ENCODE data around the gene IL2RA.

The IL2RA gene

GRCh38 chr10:6037422-6037821 lies 24.7 kb downstream of the IL2RA start:
- no peak for TF ChIP-seq CTCF (IDR thresholded peaks at IDR 0.05; ENCODE audit: control insufficient read depth, extremely low read depth, insufficient read depth)
- DNase-seq (ENCODE audit: low read depth) = no peak
- no peak overlapping the region for H3K4me3 ChIP-seq (ENCODE audit: low read depth, low read length)

DNA sequence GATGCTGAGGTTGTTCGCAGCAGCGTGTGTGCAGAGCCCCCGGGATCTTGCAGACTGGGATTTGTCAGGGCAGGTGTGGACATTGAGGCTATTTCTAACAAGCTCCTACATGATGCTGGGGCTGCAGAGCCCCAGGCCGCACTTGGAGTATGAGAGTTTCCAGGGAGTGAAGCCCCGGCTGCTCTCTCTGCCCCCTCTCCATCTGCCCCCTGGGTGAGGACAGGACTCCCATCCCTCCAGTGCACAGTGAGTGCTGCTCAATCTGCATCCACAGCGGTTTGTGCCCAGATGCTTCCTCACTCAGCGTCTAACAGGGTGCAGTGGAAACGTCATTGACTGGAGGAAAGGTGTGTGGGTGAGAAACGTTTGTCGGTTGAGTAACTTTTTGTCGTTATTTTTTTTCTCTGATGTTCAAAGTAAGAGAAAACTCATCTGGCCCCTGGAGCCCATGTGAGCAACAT lies 25.3 kb downstream of the IL2RA start:
- no peak for TF ChIP-seq CTCF (IDR thresholded peaks at IDR 0.05; ENCODE audit: control insufficient read depth, extremely low read depth, insufficient read depth)
- no peak for DNase-seq (ENCODE audit: low read depth)
- H3K4me3 ChIP-seq (ENCODE audit: low read depth, low read length) = no peak overlapping the region

DNA sequence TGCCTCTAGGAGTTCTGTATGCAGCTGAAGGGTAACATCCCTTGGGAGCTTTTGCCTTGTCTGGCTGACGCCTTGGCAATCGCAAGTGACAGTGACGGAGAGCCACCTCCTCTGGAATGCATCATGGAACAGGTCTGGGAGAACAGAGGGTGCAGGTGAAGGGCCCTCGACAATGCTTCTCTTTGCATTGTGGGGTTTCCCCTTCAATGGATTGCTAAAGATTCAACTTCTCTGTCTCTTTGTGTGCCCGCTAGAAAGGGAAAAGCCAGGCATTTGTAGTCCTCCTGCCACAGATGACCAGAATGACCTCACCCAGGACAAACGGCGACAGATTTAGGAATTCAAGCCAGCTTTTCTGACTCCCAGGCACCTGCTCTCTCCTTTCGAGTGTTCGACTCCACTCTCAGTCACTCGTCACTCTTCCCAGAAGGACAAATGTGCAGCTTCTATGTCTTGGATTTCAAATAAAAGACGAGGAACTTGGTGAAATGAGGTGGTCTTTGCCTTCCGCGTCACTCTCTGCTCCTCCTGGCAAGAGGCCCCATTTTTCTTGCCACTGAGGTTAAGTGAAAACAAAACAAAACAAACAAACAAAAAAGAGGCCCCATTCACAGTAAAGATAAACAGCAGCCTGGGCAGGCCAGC lies 26.1 kb downstream of the IL2RA start:
- no peak for TF ChIP-seq CTCF (IDR thresholded peaks at IDR 0.05; ENCODE audit: control insufficient read depth, extremely low read depth, insufficient read depth)
- H3K4me3 ChIP-seq (ENCODE audit: low read depth, low read length) = no peak overlapping the region
- no peak for DNase-seq (ENCODE audit: low read depth)

DNA sequence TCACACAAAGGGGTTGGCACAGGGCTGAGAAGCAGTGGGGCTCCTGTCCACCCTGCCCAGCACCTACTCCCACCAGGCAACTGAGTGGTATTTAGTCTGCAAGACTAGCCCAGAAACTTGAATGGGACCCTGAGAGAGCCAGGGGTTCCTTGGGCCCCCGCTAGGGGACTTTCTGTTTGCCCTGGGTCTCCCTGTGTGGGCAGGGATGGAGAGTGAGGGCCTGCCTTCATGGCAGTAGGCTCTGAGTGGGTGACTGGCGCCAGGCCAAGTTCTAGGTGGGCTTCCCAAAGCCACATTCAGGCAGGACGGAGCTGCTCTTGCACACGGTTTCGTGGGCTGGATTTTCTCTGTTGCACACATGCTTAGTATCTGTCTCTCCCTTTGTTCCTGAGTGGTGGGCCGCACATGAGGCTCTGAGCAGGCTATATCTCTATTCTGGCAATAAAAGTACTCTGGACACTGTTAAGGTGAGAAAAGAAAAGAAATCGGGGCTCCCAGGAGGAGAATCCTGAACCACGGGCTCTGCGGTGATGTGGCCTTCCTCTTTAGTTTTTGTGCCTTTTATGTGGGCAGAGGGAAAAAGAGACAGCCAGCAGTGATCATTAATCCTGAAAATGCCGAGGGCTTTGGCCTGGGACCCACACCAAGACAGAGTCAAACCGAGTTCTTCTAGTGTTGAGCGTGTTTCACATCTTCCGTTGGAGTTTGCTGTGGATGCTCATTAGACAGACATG lies 26.9 kb downstream of the IL2RA start:
- TF ChIP-seq CTCF (IDR thresholded peaks at IDR 0.05; ENCODE audit: control insufficient read depth, extremely low read depth, insufficient read depth) = no peak
- no peak overlapping the region for H3K4me3 ChIP-seq (ENCODE audit: low read depth, low read length)
- DNase-seq (ENCODE audit: low read depth) = no peak

- H3K4me3 ChIP-seq (ENCODE audit: low read depth, low read length) = no peak overlapping the region
- DNase-seq (ENCODE audit: low read depth) = no peak
- TF ChIP-seq CTCF (IDR thresholded peaks at IDR 0.05; ENCODE audit: control insufficient read depth, extremely low read depth, insufficient read depth) = no peak
Observed at GRCh38 chr10:6034371-6034770, 27.8 kb downstream of the IL2RA start.

DNA sequence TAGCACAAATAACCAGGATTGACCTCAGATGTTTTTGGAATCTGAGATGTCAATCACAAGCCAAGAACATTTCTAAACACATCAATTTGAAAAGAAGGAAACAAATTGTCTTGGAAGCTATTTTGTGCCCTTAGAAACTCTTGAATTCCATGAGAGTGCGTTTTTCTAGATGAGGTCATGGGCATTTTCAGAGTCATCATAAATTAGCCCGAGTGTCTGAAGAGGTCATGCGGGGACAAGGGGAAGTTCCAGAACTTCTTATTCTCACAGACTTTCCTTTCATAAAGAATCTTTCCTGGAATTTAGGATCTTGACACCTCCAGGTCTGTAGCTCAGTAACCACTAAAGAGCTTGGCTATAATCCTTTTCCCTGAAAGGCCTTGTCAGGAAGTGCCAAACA lies 28.2 kb downstream of the IL2RA start:
- no peak for TF ChIP-seq CTCF (IDR thresholded peaks at IDR 0.05; ENCODE audit: control insufficient read depth, extremely low read depth, insufficient read depth)
- no peak overlapping the region for H3K4me3 ChIP-seq (ENCODE audit: low read depth, low read length)
- DNase-seq (ENCODE audit: low read depth) = no peak

All from LNCaP clone FGC (cell line).